ENCODE data around the gene MLLT3. TPM values are rescaled to one million over a fixed set of nuclear protein-coding genes. Genes with fewer than 3 reads are reported as not detected.

The MLLT3 gene
- total RNA-seq, 1 experiment from 2014 or later = 7.0 TPM

DNA sequence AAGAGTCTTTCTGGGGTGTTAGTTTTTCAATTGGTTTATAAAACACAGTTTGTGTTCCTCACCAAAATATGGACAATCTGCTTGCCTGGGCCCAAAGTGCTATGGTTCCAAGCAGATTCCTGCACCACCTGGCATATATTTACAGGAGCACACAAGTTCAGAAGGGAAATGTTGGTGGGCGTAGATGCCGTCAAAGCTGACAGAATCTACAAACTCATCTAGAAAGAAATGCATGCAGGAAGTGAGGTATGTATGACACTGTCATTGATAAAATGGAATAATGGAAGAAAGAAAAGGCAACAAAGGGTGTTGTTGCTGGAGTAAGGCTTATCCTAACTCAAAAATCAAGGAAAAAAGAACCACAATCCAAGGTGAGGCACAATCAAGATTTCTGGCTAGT, 225.8 kb downstream of the MLLT3 start:
- Mint-ChIP-seq H3K4me1 (peaks cover 21% of the 10 kb centered on the region), H3K9me3 (no peaks in the 10 kb centered on the region), H3K36me3 (no peaks in the 10 kb centered on the region), H3K27ac (no peak overlapping the region), H3K27me3 (ENCODE audit: low read depth) (no peaks in the 10 kb centered on the region), H3K4me3 (no peak overlapping the region)
- DNase-seq (ENCODE audit: low spot score) = no peak
- ChIA-PET POLR2A (no interaction called here), CTCF (no interaction called here)
- TF ChIP-seq GABPB1 (CRISPR knock-in tag; IDR thresholded peaks at IDR 0.05) (no peak), RELA (CRISPR knock-in tag; IDR thresholded peaks at IDR 0.05; ENCODE audit: borderline replicate concordance) (no peak), ZBTB21 (CRISPR knock-in tag; IDR thresholded peaks at IDR 0.05; ENCODE audit: borderline replicate concordance) (no peak), ZNF671 (CRISPR knock-in tag; IDR thresholded peaks at IDR 0.05) (no peak), TCF7 (CRISPR knock-in tag; IDR thresholded peaks at IDR 0.05; ENCODE audit: low read depth) (no peak), MXD4 (CRISPR knock-in tag; IDR thresholded peaks at IDR 0.05; ENCODE audit: borderline replicate concordance) (no peak), GTF2I (CRISPR knock-in tag; conservative IDR thresholded peaks at IDR 0.05) (no peak), ZNF396 (CRISPR knock-in tag; IDR thresholded peaks at IDR 0.05; ENCODE audit: borderline replicate concordance) (no peak), TEAD4 (CRISPR knock-in tag; IDR thresholded peaks at IDR 0.05) (no peak), PRRX2 (CRISPR knock-in tag; IDR thresholded peaks at IDR 0.05) (no peak)
- TF ChIP-seq, protein P1, sequence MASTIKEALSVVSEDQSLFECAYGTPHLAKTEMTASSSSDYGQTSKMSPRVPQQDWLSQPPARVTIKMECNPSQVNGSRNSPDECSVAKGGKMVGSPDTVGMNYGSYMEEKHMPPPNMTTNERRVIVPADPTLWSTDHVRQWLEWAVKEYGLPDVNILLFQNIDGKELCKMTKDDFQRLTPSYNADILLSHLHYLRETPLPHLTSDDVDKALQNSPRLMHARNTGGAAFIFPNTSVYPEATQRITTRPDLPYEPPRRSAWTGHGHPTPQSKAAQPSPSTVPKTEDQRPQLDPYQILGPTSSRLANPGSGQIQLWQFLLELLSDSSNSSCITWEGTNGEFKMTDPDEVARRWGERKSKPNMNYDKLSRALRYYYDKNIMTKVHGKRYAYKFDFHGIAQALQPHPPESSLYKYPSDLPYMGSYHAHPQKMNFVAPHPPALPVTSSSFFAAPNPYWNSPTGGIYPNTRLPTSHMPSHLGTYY (CRISPR knock-in tag; IDR thresholded peaks at IDR 0.05) = no peak
- TF ChIP-seq, protein P2, sequence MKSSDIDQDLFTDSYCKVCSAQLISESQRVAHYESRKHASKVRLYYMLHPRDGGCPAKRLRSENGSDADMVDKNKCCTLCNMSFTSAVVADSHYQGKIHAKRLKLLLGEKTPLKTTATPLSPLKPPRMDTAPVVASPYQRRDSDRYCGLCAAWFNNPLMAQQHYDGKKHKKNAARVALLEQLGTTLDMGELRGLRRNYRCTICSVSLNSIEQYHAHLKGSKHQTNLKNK (CRISPR knock-in tag; IDR thresholded peaks at IDR 0.05) = no peak
- TF ChIP-seq, protein P3, sequence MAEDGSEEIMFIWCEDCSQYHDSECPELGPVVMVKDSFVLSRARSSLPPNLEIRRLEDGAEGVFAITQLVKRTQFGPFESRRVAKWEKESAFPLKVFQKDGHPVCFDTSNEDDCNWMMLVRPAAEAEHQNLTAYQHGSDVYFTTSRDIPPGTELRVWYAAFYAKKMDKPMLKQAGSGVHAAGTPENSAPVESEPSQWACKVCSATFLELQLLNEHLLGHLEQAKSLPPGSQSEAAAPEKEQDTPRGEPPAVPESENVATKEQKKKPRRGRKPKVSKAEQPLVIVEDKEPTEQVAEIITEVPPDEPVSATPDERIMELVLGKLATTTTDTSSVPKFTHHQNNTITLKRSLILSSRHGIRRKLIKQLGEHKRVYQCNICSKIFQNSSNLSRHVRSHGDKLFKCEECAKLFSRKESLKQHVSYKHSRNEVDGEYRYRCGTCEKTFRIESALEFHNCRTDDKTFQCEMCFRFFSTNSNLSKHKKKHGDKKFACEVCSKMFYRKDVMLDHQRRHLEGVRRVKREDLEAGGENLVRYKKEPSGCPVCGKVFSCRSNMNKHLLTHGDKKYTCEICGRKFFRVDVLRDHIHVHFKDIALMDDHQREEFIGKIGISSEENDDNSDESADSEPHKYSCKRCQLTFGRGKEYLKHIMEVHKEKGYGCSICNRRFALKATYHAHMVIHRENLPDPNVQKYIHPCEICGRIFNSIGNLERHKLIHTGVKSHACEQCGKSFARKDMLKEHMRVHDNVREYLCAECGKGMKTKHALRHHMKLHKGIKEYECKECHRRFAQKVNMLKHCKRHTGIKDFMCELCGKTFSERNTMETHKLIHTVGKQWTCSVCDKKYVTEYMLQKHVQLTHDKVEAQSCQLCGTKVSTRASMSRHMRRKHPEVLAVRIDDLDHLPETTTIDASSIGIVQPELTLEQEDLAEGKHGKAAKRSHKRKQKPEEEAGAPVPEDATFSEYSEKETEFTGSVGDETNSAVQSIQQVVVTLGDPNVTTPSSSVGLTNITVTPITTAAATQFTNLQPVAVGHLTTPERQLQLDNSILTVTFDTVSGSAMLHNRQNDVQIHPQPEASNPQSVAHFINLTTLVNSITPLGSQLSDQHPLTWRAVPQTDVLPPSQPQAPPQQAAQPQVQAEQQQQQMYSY (CRISPR knock-in tag; IDR thresholded peaks at IDR 0.05) = no peak
- TF ChIP-seq, protein P4, sequence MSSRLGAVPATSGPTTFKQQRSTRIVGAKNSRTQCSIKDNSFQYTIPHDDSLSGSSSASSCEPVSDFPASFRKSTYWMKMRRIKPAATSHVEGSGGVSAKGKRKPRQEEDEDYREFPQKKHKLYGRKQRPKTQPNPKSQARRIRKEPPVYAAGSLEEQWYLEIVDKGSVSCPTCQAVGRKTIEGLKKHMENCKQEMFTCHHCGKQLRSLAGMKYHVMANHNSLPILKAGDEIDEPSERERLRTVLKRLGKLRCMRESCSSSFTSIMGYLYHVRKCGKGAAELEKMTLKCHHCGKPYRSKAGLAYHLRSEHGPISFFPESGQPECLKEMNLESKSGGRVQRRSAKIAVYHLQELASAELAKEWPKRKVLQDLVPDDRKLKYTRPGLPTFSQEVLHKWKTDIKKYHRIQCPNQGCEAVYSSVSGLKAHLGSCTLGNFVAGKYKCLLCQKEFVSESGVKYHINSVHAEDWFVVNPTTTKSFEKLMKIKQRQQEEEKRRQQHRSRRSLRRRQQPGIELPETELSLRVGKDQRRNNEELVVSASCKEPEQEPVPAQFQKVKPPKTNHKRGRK (CRISPR knock-in tag; IDR thresholded peaks at IDR 0.05; ENCODE audit: borderline replicate concordance) = no peak
- TF ChIP-seq, protein P5, sequence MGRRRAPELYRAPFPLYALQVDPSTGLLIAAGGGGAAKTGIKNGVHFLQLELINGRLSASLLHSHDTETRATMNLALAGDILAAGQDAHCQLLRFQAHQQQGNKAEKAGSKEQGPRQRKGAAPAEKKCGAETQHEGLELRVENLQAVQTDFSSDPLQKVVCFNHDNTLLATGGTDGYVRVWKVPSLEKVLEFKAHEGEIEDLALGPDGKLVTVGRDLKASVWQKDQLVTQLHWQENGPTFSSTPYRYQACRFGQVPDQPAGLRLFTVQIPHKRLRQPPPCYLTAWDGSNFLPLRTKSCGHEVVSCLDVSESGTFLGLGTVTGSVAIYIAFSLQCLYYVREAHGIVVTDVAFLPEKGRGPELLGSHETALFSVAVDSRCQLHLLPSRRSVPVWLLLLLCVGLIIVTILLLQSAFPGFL (CRISPR knock-in tag; IDR thresholded peaks at IDR 0.05; ENCODE audit: borderline replicate concordance) = no peak
- ATAC-seq = no peak

DNA sequence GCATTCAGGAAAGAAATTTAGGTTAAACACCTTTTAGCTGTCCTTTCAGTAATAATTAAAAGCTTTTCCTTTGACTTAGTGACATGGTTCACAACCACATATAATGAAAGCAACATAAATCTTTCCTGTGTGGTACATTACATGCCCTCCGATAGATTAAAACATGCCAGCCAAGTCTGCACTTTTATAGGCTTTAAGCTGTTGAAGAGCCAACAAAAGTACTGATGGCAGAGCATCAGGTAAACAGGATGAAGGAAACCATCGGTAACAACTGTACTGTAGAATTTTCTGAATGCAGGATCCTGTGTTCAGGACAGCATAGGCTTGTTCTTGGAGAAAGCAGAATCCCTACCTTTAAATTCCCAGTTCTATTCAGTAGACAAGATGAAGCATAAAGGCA, 226.6 kb downstream of the MLLT3 start:
- ChIA-PET CTCF (interaction anchor here (0.6 to 1.6 kb wide), 3 partner anchors 12 to 428 kb away, joined by 3 to 5 read pairs (median 3); no protein-coding TSS in a partner anchor), POLR2A (no interaction called here)
- no peak overlapping the region for H3K4me3 Mint-ChIP-seq
- H3K27ac Mint-ChIP-seq = no peak overlapping the region
- TF ChIP-seq, protein P6, sequence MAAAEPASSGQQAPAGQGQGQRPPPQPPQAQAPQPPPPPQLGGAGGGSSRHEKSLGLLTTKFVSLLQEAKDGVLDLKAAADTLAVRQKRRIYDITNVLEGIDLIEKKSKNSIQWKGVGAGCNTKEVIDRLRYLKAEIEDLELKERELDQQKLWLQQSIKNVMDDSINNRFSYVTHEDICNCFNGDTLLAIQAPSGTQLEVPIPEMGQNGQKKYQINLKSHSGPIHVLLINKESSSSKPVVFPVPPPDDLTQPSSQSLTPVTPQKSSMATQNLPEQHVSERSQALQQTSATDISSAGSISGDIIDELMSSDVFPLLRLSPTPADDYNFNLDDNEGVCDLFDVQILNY (CRISPR knock-in tag; IDR thresholded peaks at IDR 0.05) = no peak
- TF ChIP-seq, protein P7, sequence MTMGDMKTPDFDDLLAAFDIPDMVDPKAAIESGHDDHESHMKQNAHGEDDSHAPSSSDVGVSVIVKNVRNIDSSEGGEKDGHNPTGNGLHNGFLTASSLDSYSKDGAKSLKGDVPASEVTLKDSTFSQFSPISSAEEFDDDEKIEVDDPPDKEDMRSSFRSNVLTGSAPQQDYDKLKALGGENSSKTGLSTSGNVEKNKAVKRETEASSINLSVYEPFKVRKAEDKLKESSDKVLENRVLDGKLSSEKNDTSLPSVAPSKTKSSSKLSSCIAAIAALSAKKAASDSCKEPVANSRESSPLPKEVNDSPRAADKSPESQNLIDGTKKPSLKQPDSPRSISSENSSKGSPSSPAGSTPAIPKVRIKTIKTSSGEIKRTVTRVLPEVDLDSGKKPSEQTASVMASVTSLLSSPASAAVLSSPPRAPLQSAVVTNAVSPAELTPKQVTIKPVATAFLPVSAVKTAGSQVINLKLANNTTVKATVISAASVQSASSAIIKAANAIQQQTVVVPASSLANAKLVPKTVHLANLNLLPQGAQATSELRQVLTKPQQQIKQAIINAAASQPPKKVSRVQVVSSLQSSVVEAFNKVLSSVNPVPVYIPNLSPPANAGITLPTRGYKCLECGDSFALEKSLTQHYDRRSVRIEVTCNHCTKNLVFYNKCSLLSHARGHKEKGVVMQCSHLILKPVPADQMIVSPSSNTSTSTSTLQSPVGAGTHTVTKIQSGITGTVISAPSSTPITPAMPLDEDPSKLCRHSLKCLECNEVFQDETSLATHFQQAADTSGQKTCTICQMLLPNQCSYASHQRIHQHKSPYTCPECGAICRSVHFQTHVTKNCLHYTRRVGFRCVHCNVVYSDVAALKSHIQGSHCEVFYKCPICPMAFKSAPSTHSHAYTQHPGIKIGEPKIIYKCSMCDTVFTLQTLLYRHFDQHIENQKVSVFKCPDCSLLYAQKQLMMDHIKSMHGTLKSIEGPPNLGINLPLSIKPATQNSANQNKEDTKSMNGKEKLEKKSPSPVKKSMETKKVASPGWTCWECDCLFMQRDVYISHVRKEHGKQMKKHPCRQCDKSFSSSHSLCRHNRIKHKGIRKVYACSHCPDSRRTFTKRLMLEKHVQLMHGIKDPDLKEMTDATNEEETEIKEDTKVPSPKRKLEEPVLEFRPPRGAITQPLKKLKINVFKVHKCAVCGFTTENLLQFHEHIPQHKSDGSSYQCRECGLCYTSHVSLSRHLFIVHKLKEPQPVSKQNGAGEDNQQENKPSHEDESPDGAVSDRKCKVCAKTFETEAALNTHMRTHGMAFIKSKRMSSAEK (CRISPR knock-in tag; IDR thresholded peaks at IDR 0.05; ENCODE audit: borderline replicate concordance) = no peak
- TF ChIP-seq, protein P8, sequence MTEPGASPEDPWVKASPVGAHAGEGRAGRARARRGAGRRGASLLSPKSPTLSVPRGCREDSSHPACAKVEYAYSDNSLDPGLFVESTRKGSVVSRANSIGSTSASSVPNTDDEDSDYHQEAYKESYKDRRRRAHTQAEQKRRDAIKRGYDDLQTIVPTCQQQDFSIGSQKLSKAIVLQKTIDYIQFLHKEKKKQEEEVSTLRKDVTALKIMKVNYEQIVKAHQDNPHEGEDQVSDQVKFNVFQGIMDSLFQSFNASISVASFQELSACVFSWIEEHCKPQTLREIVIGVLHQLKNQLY (CRISPR knock-in tag; IDR thresholded peaks at IDR 0.05) = no peak
- TF ChIP-seq TCF7 (CRISPR knock-in tag; IDR thresholded peaks at IDR 0.05; ENCODE audit: low read depth) (no peak), FOXJ3 (CRISPR knock-in tag; IDR thresholded peaks at IDR 0.05; ENCODE audit: borderline replicate concordance) (no peak)
- H3K36me3 Mint-ChIP-seq = no peaks in the 10 kb centered on the region
- DNase-seq (ENCODE audit: low spot score) = no peak
- no peaks in the 10 kb centered on the region for H3K9me3 Mint-ChIP-seq
- H3K4me1 Mint-ChIP-seq = peaks cover 21% of the 10 kb centered on the region
- no peaks in the 10 kb centered on the region for H3K27me3 Mint-ChIP-seq (ENCODE audit: low read depth)
- no peak for ATAC-seq
